ENCODE results near the gene CCT8L2. TPM values are rescaled to one million over a fixed set of nuclear protein-coding genes. Genes with fewer than 3 reads are reported as not detected.
"Not testable (repeated sequence)": the region's sequence is repeated elsewhere in the genome, so short reads cannot be mapped to it uniquely, and the experiment has no call there.

CCT8L2 gene
- total RNA-seq, 1 donor from 2014 or later = 0.24 TPM

- not testable (repeated sequence) for DNase-seq (ENCODE audit: low spot score)
These were observed 2.6 kb upstream of the CCT8L2 start for GRCh38 chr22:16595251-16595650.

GRCh38 chr22:16594026-16594425, 1.4 kb upstream of the CCT8L2 start:
- DNase-seq (ENCODE audit: low spot score) = no peak

GRCh38 chr22:16592231-16592630, 379 bp downstream of the CCT8L2 start:
- DNase-seq (ENCODE audit: low spot score) = not testable (repeated sequence)

- not testable (repeated sequence) for DNase-seq (ENCODE audit: low spot score)
These were observed 1.5 kb downstream of the CCT8L2 start for GRCh38 chr22:16591136-16591535.

GRCh38 chr22:16586991-16587390, 5.6 kb downstream of the CCT8L2 start:
- DNase-seq (ENCODE audit: low spot score) = no peak

- DNase-seq (ENCODE audit: low spot score) = no peak
These were observed 6.4 kb downstream of the CCT8L2 start for GRCh38 chr22:16586170-16586569.

- not testable (repeated sequence) for DNase-seq (ENCODE audit: low spot score)
These were observed 11.7 kb downstream of the CCT8L2 start for GRCh38 chr22:16580872-16581271.

GRCh38 chr22:16569240-16569834, 23.3 kb downstream of the CCT8L2 start:
- DNase-seq (ENCODE audit: low spot score) = not testable (repeated sequence)

- no peak for DNase-seq (ENCODE audit: low spot score)
These were observed 24.2 kb downstream of the CCT8L2 start for GRCh38 chr22:16568425-16568758.

GRCh38 chr22:16567617-16568424, 24.8 kb downstream of the CCT8L2 start:
- not testable (repeated sequence) for DNase-seq (ENCODE audit: low spot score)

- DNase-seq (ENCODE audit: low spot score) = not testable (repeated sequence)
These were observed 26.0 kb downstream of the CCT8L2 start for GRCh38 chr22:16566421-16567151.

- not testable (repeated sequence) for DNase-seq (ENCODE audit: low spot score)
These were observed 26.8 kb downstream of the CCT8L2 start for GRCh38 chr22:16565585-16566420.

GRCh38 chr22:16564837-16565584, 27.6 kb downstream of the CCT8L2 start:
- not testable (repeated sequence) for DNase-seq (ENCODE audit: low spot score)

GRCh38 chr22:16563555-16564520, 28.8 kb downstream of the CCT8L2 start:
- DNase-seq (ENCODE audit: low spot score) = no peak

GRCh38 chr22:16562711-16563554, 29.7 kb downstream of the CCT8L2 start:
- DNase-seq (ENCODE audit: low spot score) = no peak

- not testable (repeated sequence) for DNase-seq (ENCODE audit: low spot score)
These were observed 31.4 kb downstream of the CCT8L2 start for GRCh38 chr22:16561093-16561658.

GRCh38 chr22:16560651-16561050, 32.0 kb downstream of the CCT8L2 start:
- DNase-seq (ENCODE audit: low spot score) = not testable (repeated sequence)

- not testable (repeated sequence) for DNase-seq (ENCODE audit: low spot score)
These were observed 32.6 kb downstream of the CCT8L2 start for GRCh38 chr22:16559996-16560395.
